ENCODE measurements around the gene UPK2.
A peak's percentile ranks its signal among the peaks of the same experiment; 100 is the strongest.

UPK2 gene

DNA sequence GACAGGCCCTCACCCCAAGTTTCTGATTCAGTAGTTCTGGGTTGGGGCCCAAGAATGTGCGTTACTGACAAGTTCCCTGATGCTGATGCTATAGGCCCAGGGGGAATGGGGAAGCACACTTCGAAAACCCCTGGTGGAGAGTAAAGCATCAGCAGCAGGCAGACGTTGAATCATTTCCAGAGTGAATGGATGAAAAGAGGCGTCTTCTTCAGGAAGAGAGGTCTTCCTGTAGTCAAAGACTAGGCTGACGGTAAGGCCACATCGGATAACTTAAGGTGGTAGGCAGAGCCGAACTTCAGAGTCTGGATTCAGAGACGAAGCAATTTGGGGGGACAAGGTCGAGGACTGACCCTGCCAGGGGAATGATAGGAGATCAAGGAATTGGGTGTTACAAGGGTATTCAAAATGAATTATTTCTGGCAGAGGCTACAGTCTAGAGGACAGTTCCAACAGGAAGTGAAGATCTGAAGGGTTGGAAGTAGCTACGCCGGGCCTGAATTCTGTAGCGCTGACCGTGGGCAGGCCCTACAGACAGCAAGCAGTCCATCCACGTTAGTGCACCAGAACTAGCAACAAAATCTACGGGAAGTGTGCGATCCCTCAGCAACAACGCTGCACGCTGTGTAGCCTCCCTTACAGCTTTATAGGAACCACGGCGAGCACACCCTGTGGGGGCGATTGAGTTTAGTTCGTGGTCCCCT is 41.0 kb downstream of the UPK2 start:
- DNase-seq, result no peak

DNA sequence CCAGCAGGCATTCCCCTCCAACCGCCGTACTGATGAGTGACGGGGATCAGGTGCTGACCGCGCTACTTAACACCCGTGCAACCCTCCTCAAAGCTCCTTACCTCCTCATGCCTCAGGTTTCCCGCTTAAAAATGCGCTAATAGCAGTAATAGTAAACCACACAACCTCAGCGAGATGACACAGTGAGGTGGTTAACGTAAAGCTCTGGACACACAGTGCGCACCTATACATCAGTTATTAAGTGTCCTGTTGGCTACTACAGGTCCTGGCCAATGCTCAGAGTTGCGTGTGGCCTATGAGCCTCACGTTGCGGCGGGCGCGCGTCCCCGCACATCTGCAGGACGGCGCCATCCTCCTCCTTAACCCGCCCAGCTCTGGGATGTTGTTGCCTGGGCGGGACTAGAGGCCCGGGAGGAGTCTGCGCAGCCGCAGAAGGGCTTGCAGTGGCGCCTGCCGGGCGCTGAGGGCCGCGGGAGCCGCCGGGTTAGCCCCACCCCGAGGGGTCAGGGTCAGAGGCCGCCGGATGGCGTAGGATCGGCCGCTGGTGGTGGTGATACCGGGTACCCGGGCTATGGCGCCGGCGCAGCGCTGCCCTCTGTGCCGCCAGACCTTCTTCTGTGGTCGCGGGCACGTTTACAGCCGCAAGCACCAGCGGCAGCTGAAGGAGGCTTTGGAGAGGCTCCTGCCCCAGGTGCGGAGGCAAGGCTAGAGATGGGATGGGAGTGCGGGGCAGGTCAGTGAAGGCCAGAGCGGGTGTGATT is 41.7 kb downstream of the UPK2 start, which contains the start of gene CENATAC:
TSS of gene CENATAC (plus strand) at position 512 of the 761 bp plus-strand sequence. CDS start at position 572, 60 bp downstream.
- DNase-seq, result peak; percentile 94

DNA sequence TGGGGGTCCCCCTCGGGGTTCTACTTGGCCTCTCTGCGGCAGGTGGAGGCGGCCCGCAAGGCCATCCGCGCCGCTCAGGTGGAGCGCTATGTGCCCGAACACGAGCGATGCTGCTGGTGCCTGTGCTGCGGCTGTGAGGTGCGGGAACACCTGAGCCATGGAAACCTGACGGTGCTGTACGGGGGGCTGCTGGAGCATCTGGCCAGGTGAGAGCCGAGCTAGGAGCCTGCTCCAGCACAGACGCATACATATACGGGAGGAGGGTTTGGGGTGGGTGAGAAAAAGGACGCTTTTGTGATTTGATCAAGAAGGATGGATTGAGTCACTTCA is 42.3 kb downstream of the UPK2 start:
- DNase-seq, result no peak

DNA sequence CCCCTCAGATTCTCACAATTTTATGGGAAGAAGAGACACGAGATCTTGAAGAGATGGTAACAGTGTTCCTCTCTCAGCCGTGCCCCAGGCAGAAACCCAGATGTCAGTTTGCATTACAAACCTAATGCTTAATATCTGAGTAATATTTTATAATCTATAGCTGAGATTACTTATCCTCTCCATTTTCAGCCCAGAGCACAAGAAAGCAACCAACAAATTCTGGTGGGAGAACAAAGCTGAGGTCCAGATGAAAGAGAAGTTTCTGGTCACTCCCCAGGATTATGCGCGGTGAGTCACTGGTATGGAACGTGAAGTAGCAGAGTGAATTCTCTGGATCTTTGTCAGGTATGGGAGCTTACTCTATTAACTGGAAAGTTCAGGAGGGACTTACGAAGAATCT is 42.7 kb downstream of the UPK2 start:
- DNase-seq, result no peak

DNA sequence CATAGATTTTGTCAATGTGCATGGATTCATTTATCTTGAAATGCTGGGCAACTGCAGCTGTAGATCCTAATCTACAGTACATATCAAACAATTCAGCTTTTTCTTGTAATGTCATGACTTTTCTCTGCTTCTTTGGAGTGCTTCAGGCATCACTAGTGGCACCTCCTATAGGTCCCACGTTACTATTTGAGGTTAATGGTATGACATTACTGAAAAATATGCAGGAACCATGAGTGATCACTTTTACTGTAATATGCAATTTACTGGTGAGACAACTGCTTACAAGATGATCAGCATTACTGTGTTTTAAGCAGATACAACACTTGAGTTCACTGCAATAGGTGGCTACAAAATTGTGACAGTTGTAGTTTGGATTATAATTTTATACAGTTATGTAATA is 44.8 kb downstream of the UPK2 start:
- no peak for DNase-seq

DNA sequence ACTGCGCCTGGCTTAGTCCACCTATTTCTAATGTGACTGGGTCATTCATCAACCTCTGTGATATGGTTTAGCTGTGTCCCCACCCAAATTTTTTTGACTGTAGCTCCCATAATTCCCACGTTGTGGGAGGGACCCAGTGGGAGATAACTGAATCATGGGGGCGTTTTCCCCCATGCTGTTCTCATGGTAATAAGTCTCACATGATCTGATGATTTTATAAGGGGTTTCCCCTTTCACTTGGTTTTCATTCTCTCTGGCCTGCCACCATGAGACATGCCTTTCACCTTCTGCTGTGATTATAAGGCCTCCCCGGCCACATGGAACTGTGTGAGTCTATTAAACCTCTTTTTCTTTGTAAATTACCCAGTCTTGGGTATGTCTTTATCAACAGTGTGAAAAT is 50.6 kb downstream of the UPK2 start:
- DNase-seq, result no peak
